Activated T-helper 1 cell treated with anti-CD3 and anti-CD28 coated beads, Interleukin-12 subunit alpha, Interleukin-12 subunit beta, Interleukin-2, Interleukin-4 antibody, amounts not matched to agents 30 ng/mL and 10 ng/mL and 1 ng/mL, durations not matched to agents 14 hours and 24 hours and 36 hours (primary cell): Measurements from ENCODE around the gene CNN3. TPM values are rescaled to one million over a fixed set of nuclear protein-coding genes. Genes with fewer than 3 reads are reported as not detected.

Experiments used
- DNase-seq: peaks from one replicate; pipeline ENCODE4 v3.0.0; 2021; ENCODE audit warnings: low spot score
- H3K27ac Mint-ChIP-seq: one replicate; pipeline ENCODE4 v1.8.0; 2021; ENCODE audit warnings: mild to moderate bottlenecking, mixed read lengths
- H3K27me3 Mint-ChIP-seq: one replicate; pipeline ENCODE4 v1.8.0; 2022; ENCODE audit warnings: mild to moderate bottlenecking, moderate library complexity, mixed read lengths; ENCODE audit not compliant: insufficient read depth
- H3K36me3 Mint-ChIP-seq: one replicate; pipeline ENCODE4 v1.8.0; 2021; ENCODE audit warnings: low read depth, mixed read lengths
- H3K4me1 Mint-ChIP-seq: one replicate; pipeline ENCODE4 v1.8.0; 2021; ENCODE audit warnings: low read depth, mixed read lengths
- H3K4me3 Mint-ChIP-seq: one replicate; pipeline ENCODE4 v1.8.0; 2021; ENCODE audit warnings: mild to moderate bottlenecking, moderate library complexity, mixed read lengths
- H3K9me3 Mint-ChIP-seq: one replicate; pipeline ENCODE4 v1.8.0; 2021; ENCODE audit warnings: mixed read lengths
- intact Hi-C: fragments of 100-400 bp; cut with micrococcal nuclease; formaldehyde crosslinking; loops from one replicate; pipeline ENCODE4 v1.15.1; 2024
- total RNA-seq: library from RNA; stranded (reverse); gene quantifications from 2 replicates; pipeline ENCODE4 v1.2.3, GENCODE V29; 2022

Gene CNN3
- total RNA-seq, 1 donor from 2014 or later, result 1.4 TPM

GRCh38 chr1:94886361-94886760 is 40.5 kb downstream of the CNN3 start:
- DNase-seq, result no peak
- Mint-ChIP-seq H3K36me3 (no peaks in the 10 kb centered on the region), H3K27ac (no peak overlapping the region), H3K27me3 (no peaks in the 10 kb centered on the region), H3K4me3 (no peak overlapping the region), H3K9me3 (no peaks in the 10 kb centered on the region), H3K4me1 (peaks cover 14% of the 10 kb centered on the region)
- intact Hi-C loops, result no loop called here

- intact Hi-C loops, result no loop called here
- H3K27me3 Mint-ChIP-seq, result no peaks in the 10 kb centered on the region
- no peaks in the 10 kb centered on the region for H3K36me3 Mint-ChIP-seq
- H3K27ac Mint-ChIP-seq, result no peak overlapping the region
- no peak for DNase-seq
- H3K4me3 Mint-ChIP-seq, result no peak overlapping the region
- H3K4me1 Mint-ChIP-seq, result peaks cover 14% of the 10 kb centered on the region
- no peaks in the 10 kb centered on the region for H3K9me3 Mint-ChIP-seq
Observed at GRCh38 chr1:94884507-94884906, 42.4 kb downstream of the CNN3 start.

GRCh38 chr1:94884106-94884505 is 42.8 kb downstream of the CNN3 start:
- H3K4me3 Mint-ChIP-seq, result no peak overlapping the region
- peaks cover 14% of the 10 kb centered on the region for H3K4me1 Mint-ChIP-seq
- intact Hi-C loops, result no loop called here
- H3K9me3 Mint-ChIP-seq, result no peaks in the 10 kb centered on the region
- no peak for DNase-seq
- no peak overlapping the region for H3K27ac Mint-ChIP-seq
- no peaks in the 10 kb centered on the region for H3K36me3 Mint-ChIP-seq
- H3K27me3 Mint-ChIP-seq, result no peaks in the 10 kb centered on the region

DNA sequence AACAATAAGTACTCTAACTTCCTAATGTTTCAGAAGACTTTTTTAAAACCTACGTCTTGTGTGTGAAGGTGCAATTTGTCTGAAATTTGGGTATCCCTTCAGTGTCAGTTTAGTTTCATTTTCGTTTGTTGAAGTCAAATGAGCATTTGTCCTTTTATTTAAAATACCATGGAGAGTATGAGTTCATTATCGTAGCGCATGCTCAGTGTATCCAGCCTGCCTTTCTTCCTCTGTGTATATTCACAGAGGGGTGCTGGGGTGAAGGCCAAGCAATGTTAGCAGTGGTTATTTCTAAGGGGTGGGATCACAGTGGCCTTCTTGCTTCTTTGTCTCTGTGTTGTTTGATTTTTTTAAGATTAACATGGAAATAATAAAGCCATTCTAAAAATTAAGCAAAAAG is 43.2 kb downstream of the CNN3 start:
- Mint-ChIP-seq H3K4me3 (peak overlapping the region; percentile 15), H3K36me3 (no peaks in the 10 kb centered on the region), H3K27ac (peak overlapping the region; percentile 15), H3K9me3 (no peaks in the 10 kb centered on the region), H3K4me1 (peaks cover 14% of the 10 kb centered on the region), H3K27me3 (no peaks in the 10 kb centered on the region)
- intact Hi-C loops, result loop anchor here (1.0 to 2.0 kb wide), 2 partner anchors 29 to 43 kb away; no protein-coding TSS in a partner anchor
- no peak for DNase-seq

- H3K9me3 Mint-ChIP-seq, result no peaks in the 10 kb centered on the region
- no peak overlapping the region for H3K27ac Mint-ChIP-seq
- H3K27me3 Mint-ChIP-seq, result peaks cover 5% of the 10 kb centered on the region
- no peaks in the 10 kb centered on the region for H3K36me3 Mint-ChIP-seq
- intact Hi-C loops, result no loop called here
- no peak for DNase-seq
- no peak overlapping the region for H3K4me3 Mint-ChIP-seq
- H3K4me1 Mint-ChIP-seq, result peaks cover 21% of the 10 kb centered on the region
Observed at GRCh38 chr1:94878329-94878728, 48.6 kb downstream of the CNN3 start.

DNA sequence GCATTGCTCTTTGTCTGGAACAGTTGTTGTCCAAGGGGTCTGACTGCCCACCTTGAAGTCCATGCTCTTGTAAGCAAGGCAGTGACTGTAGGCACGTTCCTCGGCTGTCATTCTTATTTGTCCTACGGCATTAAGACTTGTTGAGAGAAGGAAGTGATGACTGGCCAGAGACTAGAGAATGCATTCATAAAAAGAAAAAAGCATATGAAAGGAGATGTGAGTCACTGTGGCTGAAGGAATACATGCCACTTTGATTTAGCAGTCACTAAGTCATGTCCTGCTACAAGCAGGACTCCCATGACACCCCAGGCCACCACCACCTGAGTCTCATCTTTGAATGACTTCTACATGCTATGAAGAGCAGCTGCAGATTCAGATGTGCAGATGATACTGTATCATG is 50.5 kb downstream of the CNN3 start:
- Mint-ChIP-seq H3K4me1 (peaks cover 14% of the 10 kb centered on the region), H3K4me3 (no peak overlapping the region), H3K27me3 (peaks cover 5% of the 10 kb centered on the region), H3K9me3 (no peaks in the 10 kb centered on the region), H3K36me3 (no peaks in the 10 kb centered on the region), H3K27ac (no peak overlapping the region)
- no peak for DNase-seq
- intact Hi-C loops, result no loop called here

GRCh38 chr1:94875794-94876193 is 51.1 kb downstream of the CNN3 start:
- no peaks in the 10 kb centered on the region for H3K9me3 Mint-ChIP-seq
- peaks cover 5% of the 10 kb centered on the region for H3K27me3 Mint-ChIP-seq
- H3K36me3 Mint-ChIP-seq, result no peaks in the 10 kb centered on the region
- no peak overlapping the region for H3K4me3 Mint-ChIP-seq
- H3K27ac Mint-ChIP-seq, result no peak overlapping the region
- no peak for DNase-seq
- intact Hi-C loops, result no loop called here
- H3K4me1 Mint-ChIP-seq, result peaks cover 14% of the 10 kb centered on the region

DNA sequence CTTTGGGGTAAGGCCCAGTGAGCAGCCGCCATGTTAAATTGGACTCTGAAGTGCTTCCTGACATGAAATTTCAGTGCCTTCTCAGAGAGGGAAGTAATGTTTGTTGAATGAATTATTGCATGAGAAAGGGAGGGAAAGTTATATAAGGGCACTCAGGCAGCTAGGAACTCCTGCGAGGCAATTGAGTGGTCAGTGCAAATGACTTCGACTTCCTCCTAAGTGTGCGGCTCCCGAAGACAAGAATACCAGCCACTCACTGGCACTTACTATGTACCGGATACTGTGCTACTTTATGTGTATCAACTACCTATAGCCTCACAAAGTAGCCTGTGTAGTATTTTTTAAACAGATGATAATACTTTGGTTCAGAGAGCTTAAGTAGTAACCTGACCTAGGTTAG is 52.5 kb downstream of the CNN3 start:
- Mint-ChIP-seq H3K36me3 (no peaks in the 10 kb centered on the region), H3K27me3 (peaks cover 6% of the 10 kb centered on the region), H3K4me1 (peaks cover 14% of the 10 kb centered on the region), H3K9me3 (no peaks in the 10 kb centered on the region), H3K4me3 (no peak overlapping the region), H3K27ac (no peak overlapping the region)
- intact Hi-C loops, result no loop called here
- no peak for DNase-seq

DNA sequence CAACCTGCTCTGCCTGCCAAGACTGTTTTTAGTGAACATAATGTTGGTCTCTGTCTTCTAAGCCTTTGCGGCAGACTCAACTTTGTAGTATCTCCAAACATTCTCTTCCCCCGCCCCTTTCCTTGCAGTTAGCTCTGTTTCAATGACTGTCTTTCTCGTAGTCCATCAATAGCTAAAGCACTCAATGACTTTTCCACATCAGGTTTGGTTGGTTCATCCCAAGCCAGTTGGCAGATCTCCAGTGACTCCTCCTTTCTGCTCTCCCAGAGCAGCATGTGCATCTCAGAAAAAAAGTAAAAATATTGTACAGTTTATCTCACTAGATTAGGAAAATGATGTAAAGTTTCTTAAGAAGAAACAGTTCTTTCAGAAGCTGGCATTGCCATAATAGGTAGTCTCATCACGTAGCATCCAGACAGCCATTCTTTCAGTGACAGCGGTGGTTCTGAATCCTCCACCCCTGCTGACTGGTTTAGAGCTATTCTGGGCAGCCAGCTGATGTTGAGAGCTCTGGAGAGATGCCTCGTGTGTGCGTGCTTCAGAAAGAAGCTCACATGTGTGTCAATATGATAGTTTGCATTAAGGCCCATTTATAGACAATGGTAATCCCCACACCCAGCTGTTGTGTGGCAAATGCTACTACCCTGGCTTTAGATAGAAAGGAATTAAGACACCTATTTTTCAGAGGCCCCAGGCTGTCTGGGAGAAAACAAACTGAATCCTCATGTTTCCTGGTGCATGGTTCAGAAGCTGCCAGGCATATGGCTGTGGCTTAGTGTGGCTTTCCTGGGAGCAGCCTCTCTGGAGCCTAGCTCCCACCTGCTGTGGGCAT is 53.2 kb downstream of the CNN3 start:
- Mint-ChIP-seq H3K27ac (no peak overlapping the region), H3K36me3 (no peaks in the 10 kb centered on the region), H3K27me3 (peaks cover 8% of the 10 kb centered on the region), H3K4me3 (no peak overlapping the region), H3K4me1 (peaks cover 14% of the 10 kb centered on the region), H3K9me3 (no peaks in the 10 kb centered on the region)
- DNase-seq, result no peak
- intact Hi-C loops, result no loop called here

DNA sequence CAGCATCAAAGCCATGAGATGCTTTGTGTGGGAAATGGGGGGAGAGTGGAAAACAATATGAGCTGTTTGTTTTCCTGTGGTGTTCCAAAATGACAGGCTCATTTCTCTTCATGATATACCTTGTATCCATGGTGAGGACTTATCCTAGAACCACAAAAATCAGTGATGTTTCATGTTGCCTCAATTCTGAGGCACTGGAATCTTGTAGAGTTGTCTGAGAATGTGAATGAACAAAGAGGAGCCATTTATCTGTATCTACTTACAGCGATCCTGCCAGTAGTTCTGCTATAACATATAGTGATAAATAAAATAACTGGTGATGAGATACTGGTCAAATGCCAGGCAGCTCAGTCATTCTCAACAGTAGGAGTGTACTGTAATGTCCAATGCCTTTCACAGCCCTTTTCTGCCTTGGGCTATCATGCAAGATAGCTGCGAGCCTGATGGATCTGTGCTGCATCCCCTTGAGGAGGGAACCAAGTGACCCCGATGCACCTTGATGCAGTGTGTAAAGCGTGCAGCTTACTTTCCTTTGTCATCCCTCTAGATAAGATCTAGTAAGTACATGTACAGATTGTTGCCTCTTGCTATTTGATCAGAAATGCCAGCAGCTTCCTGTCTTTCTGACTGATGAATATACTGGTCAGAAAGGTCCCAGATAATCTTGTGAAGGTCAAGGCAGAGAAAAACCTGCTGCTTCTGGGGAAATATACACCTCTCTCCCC is 54.0 kb downstream of the CNN3 start:
- Mint-ChIP-seq H3K27ac (no peak overlapping the region), H3K4me3 (no peak overlapping the region), H3K4me1 (peaks cover 14% of the 10 kb centered on the region), H3K9me3 (no peaks in the 10 kb centered on the region), H3K27me3 (peaks cover 8% of the 10 kb centered on the region), H3K36me3 (no peaks in the 10 kb centered on the region)
- intact Hi-C loops, result no loop called here
- DNase-seq, result no peak

DNA sequence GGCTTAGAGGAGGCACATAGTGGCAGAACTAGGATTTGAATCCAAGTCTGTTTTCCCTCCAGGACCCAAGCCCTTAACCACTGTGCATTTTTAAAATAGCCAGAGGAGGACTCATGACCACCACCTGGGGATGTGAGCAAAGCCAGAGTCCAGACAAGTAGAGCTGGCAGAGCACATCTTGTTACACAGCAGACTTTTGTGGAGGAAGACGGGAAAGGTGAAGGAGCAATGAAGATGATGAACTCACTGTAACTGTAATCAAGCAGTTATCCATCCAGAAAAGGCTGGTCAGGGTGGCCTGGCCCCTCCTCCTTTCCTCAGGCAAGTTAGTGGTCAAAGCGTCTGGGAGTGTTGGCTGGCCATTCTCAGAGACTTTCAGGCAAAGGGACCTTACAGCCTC is 55.9 kb downstream of the CNN3 start:
- Mint-ChIP-seq H3K9me3 (no peaks in the 10 kb centered on the region), H3K4me1 (peaks cover 10% of the 10 kb centered on the region), H3K27me3 (peaks cover 7% of the 10 kb centered on the region), H3K27ac (no peak overlapping the region), H3K36me3 (no peaks in the 10 kb centered on the region), H3K4me3 (no peak overlapping the region)
- intact Hi-C loops, result no loop called here
- no peak for DNase-seq

DNA sequence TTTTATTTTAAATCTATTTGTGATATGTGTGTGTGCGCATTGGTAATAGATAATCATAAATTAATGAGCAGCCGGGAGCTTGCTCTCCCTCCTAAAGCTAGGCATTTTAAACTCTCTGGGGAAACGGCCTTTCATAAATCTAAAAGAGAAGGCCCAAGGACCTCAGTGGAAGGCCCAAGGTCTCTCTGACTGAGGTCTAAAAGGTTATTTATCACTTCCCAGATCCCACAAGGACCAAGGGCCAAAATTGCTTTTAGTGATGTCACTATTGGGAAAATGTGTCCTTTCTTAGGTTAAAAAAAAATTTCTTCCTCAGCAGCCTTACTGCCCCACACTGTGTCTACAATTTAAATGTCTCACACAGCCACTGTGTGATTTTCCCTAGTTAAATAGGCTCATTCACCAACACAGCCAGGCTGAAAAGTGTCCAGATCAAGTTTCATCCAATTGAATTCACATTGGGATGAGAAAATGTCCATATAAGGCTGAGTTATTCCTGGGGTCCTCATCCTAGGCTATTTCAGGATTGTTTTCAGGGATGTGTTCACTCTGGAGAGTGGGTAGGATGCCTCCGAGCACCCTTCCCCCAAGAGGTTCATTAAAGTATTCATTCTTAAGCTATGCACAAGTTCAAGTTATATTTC is 60.6 kb downstream of the CNN3 start:
- Mint-ChIP-seq H3K9me3 (no peaks in the 10 kb centered on the region), H3K4me1 (no peaks in the 10 kb centered on the region), H3K27me3 (peaks cover 12% of the 10 kb centered on the region), H3K4me3 (no peak overlapping the region), H3K27ac (no peak overlapping the region), H3K36me3 (no peaks in the 10 kb centered on the region)
- intact Hi-C loops, result loop anchor here (5.0 kb wide), 1 partner anchor 366 kb away; the partner anchor contains the start of gene RWDD3
- no peak for DNase-seq

DNA sequence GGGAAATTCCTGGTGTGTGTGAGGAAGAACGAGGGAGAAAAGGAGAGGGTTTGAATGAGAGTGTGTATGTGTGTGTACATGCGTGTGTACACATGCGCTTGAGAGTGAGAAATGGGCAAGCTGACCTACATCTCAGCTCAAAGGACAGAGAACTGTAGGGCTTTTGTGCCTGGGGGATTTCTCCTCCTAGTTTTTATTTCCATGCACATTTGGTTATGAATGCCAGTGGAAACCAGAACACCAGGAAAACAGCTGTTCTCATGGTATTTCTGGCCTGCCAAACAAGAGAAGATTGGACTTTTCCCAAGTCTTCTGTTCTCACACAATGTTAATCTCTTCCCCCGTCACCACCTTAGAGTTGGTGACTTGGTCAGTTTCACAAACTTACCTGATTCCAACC is 61.5 kb downstream of the CNN3 start:
- Mint-ChIP-seq H3K4me3 (no peak overlapping the region), H3K4me1 (no peaks in the 10 kb centered on the region), H3K9me3 (no peaks in the 10 kb centered on the region), H3K27ac (no peak overlapping the region), H3K36me3 (no peaks in the 10 kb centered on the region), H3K27me3 (peaks cover 13% of the 10 kb centered on the region)
- no peak for DNase-seq
- intact Hi-C loops, result loop anchor here (5.0 kb wide), 1 partner anchor 367 kb away; the partner anchor contains the start of gene RWDD3
